ENCODE results near the gene ENTPD1.
"Not testable (repeated sequence)": the region's sequence is repeated elsewhere in the genome, so short reads cannot be mapped to it uniquely, and the experiment has no call there.

Gene ENTPD1, protein sequence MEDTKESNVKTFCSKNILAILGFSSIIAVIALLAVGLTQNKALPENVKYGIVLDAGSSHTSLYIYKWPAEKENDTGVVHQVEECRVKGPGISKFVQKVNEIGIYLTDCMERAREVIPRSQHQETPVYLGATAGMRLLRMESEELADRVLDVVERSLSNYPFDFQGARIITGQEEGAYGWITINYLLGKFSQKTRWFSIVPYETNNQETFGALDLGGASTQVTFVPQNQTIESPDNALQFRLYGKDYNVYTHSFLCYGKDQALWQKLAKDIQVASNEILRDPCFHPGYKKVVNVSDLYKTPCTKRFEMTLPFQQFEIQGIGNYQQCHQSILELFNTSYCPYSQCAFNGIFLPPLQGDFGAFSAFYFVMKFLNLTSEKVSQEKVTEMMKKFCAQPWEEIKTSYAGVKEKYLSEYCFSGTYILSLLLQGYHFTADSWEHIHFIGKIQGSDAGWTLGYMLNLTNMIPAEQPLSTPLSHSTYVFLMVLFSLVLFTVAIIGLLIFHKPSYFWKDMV

GRCh38 chr10:95756041-95756761 is at the start of gene ENTPD1:
ENTPD1 (plus strand) TSS chr10:95756163; CDS start chr10:95756240, 77 bp downstream.
- no peak for DNase-seq

DNA sequence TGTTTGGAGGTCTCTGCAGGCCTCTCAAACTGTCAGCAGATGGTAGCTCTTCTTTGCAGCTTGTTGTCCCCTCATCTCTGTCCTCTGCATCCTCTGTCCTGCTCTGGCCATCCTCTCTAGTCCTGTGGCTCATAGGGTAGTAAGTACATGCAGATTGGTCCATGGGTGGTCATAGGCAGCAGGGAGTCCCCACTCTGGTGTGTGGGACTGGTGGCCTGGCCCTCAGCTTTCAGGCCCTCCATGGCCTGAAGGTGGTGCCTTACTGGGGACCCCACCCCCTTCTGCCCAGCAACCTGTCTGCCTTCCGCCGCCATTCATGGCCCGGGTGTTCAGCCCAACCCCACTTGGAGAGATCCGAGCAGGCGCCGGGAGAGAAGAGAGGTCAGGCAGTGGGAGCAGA is 49.4 kb upstream of the ENTPD1 start:
- no peak for DNase-seq

- DNase-seq = no peak
These were observed 49.0 kb upstream of the ENTPD1 start for GRCh38 chr10:95706990-95707389.

GRCh38 chr10:95711492-95711891 is 44.5 kb upstream of the ENTPD1 start:
- no peak for DNase-seq

- no peak for DNase-seq
These were observed 39.5 kb upstream of the ENTPD1 start for GRCh38 chr10:95716466-95716865.

DNA sequence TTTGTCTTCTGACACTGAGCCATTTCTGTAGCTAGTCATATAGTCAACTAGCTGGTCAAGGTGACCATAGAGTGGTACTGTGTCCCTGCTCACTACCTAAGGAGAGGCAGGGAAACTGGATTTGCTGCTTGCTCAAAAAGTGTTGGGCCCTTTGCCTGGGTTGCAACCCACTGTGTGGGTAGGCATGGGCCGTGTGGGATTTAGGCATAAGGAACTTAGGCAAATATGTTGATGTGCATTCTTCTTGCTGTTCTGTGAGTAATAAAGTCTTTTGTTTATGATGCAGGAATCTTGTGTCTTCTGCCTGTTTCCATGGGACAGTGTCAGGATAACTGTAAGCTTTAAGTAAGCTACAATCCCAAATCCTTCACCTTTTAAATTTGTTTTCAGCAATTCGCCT is 39.1 kb upstream of the ENTPD1 start:
- DNase-seq = no peak

- DNase-seq = not testable (repeated sequence)
These were observed 35.2 kb upstream of the ENTPD1 start for GRCh38 chr10:95720745-95721144.

DNA sequence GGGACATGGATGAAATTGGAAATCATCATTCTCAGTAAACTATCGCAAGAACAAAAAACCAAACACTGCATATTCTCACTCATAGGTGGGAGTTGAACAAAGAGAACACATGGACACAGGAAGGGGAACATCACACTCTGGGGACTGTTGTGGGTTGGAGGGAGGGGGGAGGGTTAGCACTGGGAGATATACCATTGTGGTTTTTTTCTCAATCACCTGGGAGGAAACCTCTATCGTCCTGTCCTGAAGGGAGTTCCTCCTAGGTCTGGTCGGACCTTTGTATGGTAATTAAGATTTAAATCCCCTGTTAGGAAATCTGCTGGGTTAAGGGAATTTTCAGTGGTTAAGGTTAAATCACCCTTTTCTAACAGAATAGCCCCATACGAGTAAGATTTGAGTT is 33.5 kb upstream of the ENTPD1 start:
- DNase-seq = not testable (repeated sequence)

DNA sequence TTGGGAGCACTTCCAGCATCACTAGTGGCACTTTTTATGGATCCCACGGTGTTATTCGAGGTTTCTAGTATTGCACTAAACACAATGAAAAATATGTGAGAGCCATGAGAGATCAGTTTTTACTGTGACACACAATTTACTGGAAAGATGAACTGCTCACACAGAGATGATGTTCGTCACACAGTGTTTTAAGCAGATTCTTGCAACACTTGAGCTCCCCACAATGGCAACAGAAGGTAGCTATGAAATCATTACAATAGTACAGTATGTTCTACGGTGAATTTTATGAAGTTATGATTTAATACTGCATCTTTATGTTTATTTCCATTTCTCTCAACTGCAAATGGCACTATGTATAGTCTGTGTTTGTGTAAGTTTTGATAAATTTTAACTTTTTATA is 27.4 kb upstream of the ENTPD1 start:
- no peak for DNase-seq

- no peak for DNase-seq
These were observed 26.5 kb upstream of the ENTPD1 start for GRCh38 chr10:95729323-95730055.

GRCh38 chr10:95730233-95730632 is 25.7 kb upstream of the ENTPD1 start:
- DNase-seq = no peak

- not testable (repeated sequence) for DNase-seq
These were observed 23.1 kb upstream of the ENTPD1 start for GRCh38 chr10:95732907-95733306.

- DNase-seq = no peak
These were observed 16.9 kb upstream of the ENTPD1 start for GRCh38 chr10:95739056-95739455.

DNA sequence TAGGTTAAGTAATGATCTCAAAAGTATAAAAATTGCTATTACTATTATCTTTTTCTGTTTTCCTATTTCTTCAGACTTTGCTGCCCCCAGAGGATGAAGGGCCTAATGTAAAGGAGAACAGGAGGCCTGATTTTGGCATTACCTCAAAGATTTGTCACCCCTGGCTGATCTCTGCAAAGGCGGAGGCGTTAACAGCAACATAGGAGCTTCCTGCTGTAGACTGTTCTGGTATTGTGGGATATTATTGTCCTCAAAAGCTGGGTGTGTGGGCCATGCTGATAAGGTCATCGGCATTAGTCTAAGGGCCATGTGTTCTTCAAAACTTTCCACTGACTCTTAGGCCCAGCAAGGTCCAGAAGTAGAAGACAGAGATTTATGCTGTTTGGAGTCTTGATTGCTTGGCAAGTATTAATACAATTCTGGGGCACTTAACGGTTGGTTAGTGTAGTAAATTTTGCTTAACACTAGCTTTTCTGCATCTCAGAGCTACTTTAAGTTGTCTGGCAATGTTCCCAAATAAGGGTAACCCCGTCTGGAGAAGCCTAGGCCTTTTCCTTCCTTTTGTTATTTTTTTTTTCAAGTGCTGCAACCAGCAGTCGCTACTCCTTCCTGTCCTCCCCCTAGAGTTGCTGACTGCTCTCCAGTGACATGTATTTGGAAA is 14.0 kb upstream of the ENTPD1 start:
- DNase-seq = no peak

- DNase-seq = no peak
These were observed 13.5 kb upstream of the ENTPD1 start for GRCh38 chr10:95742485-95742884.

DNA sequence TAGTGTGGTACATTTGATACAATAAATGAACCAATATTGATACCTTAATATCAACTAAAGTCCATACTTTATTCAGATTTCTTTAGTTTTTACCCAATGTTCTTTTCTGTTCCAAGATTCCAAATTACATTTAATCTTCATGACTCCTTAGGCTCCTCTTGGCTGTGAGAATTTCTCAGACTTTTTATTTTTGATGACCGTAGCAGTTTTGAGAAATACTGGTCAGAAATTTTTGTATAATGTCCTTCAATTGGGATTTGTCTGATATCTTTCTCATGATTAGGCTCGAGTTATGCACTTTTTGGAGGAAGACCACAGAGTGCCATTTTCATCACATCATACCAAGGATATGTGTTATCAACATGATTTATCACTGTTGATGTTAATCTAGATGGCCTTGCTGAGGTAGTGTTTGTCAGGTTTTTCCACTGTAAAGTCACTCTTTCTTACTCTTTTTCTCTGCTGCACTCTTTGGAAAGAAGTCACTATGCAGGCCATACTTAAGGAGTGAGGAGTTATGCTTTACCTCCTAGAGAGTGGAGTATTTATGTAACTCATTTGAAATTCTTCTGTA is 12.9 kb upstream of the ENTPD1 start:
- DNase-seq = no peak

DNA sequence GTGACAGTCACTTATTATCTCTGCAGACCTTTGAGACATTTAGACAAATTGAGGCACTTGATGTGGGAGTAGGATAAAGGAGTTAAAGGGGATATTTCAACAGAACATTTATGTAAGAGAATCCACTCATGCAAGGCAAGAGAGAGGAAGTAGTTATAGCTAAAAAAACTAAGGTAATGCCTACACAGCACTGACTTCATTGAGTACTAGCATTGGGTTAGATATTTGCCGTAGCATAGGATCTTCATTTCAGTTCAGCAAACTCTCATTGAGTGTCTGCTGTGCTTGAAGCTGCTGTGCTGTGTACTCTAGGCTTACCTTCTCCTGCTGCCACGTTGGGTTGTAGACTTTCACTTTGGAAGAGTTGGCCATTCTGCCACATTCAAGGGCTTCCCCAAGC is 10.5 kb upstream of the ENTPD1 start:
- DNase-seq = no peak

- no peak for DNase-seq
These were observed 7.6 kb upstream of the ENTPD1 start for GRCh38 chr10:95748349-95748748.

GRCh38 chr10:95755511-95756004 is 405 bp upstream of the ENTPD1 start:
- DNase-seq = no peak

DNA sequence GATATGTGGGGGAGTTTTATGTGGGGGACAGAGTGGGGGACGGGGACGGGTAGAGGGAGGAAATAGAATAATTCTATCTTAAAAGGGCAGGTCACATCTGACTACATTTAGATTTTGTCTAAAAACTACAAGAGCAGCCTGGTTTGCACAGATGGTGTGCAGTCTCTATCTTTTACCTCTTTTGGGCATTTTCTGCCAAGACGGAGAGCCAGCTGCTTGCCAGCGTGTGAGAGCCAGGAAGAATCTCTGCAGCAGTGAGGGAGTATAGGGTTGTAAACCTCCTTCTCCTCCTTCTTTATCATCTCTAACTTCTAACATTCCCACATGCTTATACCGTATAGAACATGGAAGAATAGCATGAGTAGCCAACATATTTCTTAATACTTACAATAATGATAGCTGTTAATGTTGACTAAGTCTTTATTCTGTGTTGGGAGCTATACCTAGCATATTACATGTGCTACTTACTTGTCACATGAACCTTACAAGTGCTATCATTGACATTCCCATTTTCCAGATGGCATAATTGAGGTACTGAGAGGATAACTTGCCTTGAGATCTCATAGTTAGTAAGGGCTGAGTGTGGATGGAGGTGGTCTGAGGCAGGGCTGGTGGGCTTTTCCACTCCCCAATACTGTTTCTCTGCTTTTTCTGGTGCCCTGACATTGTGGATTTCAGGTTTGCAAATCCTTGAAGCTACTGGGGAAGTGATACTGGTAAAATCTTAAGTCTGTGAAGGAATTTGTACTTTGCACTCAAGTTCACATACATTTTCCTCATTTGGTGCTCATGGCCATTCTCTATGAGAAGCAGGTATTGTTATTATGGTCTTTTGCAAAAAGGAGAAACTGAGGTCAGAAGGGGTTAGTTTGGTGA is 1.1 kb downstream of the ENTPD1 start:
- no peak for DNase-seq

DNA sequence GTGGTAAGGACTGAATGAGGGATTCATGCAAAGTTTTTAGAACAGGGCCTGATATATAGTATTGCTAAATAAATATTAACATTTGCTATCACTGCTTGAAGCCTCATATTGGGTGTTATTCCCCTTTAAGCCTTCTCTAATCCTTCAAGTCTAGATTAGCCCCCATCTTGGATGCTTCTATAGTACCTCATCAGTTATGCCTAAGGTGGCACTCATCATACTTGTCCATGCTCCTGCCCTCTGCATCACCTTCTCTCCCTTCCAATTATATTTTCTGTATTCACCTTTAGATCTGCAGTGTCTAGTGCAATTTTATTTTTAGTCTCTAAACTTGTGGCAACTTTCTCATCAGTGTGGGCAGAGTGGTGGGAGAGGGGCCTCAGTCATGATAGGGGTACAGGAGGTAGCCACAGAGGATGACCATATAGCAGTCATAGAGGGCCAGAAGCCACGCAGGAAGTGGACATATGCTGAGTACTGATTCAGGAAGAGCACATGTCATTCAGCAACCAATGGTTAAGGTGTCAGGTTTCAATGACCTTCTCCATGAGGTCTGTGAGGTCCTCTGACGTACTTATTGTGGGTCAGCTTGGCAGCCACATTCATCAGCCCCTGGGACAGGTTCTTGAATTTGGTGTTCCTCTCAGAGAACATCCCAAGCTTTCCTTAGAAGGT is 2.5 kb downstream of the ENTPD1 start:
- no peak for DNase-seq
